Stimulated activated CD4-positive, alpha-beta T cell treated with anti-CD3 and anti-CD28 coated beads, Interleukin-4, amount 100 ng/mL, for 24 hours (primary cell): Measurements from ENCODE around the gene HCFC1R1.

ENCODE experiments used
- DNase-seq: peaks from one replicate; pipeline ENCODE4 v3.0.0-alpha.2; 2020

Gene HCFC1R1

DNA sequence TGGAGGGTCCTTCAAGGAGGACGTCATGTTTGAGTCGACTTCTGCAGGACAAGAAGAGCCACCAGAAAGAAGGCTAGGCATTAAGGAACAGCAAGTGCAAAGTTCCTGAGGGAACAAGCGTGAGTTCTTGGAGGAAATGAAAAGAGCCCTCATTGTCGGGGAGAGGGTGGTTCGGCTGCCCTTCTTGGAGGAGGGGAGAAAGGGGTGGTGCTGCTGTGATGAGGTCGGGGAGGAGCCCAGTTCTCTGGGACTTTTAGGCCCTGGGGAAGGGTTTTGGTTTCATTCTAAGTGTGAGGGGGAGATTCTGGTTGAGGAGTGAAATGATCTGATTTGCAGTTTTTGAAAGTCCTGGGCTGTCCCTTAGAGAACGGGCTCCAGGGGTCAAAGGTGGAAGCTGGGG, 8.9 kb upstream of the HCFC1R1 start:
- no peak for DNase-seq

DNA sequence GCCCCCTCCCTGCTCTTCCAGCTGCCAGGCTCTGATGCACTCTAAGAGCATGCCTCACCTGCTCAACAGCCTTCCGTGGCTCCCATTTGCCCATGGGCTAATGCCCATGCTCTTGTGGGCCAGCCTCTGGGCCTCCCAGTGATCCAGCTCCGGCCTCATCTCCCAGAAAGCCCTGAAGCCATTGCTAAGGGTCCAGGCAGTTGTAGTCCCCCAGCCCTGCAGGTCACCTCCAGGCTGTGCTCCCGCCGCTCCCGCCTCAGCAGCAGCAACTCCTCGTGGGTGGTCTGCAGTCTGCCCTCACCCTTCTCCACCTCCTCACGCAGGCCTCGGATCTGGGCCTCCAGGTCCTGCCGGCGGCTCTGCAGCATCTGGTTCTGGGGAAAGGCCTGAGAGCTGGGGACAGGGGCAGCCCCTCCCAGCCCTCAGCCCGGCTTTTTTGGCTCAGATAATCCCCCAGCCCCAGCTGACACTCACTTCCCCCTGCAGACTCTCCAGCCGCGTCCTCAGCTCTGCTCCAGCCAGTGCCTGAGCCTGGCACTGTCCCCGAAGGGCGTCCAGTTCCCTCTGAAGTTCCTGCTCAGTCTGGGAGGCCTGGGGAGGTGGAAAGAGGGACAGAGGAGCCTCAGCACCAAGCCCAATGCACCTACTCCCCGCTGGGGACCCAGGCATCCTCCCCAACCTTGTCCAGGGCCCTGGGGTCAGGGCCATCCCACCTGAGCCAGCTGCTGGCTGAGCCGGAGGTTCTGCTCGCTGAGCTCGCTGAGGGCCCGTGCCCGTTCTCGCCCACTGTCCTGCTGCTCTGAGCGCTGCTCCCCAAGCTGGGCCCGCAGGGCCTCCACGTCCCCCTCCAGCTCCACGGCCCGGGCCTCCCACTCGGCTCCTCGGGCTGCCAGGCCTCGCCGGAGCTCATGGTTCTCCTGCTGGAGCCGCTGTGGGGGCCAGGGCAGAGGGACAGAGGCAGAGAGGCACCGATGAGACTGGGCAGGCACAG, 6.8 kb upstream of the HCFC1R1 start:
- DNase-seq: no peak

- DNase-seq: peak; percentile 38
Observed at GRCh38 chr16:3029491-3030221, 5.9 kb upstream of the HCFC1R1 start.

DNA sequence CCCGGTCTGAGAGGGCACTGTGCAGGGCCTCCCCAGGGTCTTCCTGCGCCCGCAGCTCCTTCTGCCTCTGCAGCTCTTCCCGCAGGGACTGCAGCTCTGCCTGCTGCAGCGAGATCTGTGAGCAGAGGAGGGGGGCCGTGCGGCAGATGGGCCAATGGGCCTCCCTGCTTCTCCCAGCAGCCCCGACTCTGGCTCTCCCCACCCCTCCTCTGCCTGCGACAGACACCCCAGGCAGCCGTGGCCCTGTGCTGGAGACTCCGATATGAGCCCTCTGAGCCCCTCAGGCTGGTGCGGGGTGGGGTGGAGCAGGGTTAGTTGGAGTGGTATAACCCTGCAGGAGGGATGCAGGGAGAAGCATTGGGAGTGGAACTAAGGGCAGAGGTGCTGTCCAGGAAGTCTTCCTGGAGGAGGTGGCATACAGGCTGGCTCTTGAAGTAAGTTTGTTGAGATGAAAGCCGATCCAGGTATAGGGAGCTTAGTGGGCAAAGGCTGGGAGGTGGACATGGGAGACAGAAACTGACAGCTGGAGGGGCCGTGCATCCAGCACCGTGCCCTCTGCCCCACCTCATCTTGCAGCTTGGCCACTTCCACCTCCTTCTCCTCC, 5.1 kb upstream of the HCFC1R1 start:
- no peak for DNase-seq

GRCh38 chr16:3027983-3028715, 4.4 kb upstream of the HCFC1R1 start:
- DNase-seq: peak; percentile 86

DNA sequence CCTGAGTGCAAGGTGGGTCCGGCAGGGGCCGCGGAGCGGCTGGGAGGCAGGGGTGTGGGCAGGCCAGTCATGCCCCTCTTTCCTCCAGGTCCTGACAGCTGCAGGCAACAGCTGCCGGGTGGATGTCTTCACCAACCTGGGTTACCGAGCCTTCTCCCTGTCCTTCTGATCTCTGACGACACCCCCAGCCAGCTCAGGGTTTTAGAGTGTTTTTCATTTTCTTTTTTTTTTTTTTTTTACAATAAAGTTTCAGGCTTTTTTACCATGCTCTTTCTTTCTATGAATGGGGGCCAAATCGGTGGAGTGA, 3.7 kb upstream of the HCFC1R1 start:
- DNase-seq: no peak

GRCh38 chr16:3026609-3027488, 3.1 kb upstream of the HCFC1R1 start:
- no peak for DNase-seq

- no peak for DNase-seq
Observed at GRCh38 chr16:3026003-3026378, 2.2 kb upstream of the HCFC1R1 start.

- no peak for DNase-seq
Observed at GRCh38 chr16:3025032-3026002, 1.6 kb upstream of the HCFC1R1 start.

DNA sequence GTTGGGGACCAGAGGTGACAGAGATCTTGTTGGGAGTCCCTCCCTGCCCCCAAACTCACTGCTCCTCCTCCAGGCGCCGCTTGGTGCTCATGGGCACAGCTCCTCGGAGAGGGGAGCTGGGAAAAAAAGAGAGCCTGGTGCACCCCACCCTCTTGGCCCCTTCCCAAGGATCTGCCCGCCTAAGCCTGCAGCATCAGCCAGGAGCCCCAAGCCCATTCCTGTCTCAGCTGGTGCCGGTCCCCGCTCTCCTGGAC, 400 bp downstream of the HCFC1R1 start:
- no peak for DNase-seq

GRCh38 chr16:3022684-3023414, 893 bp downstream of the HCFC1R1 start:
- peak; percentile 32 for DNase-seq

- peak; percentile 93 for DNase-seq
Observed at GRCh38 chr16:3022208-3022683, 1.5 kb downstream of the HCFC1R1 start.

- DNase-seq: peak; percentile 85
Observed at GRCh38 chr16:3021449-3022207, 2.1 kb downstream of the HCFC1R1 start.

DNA sequence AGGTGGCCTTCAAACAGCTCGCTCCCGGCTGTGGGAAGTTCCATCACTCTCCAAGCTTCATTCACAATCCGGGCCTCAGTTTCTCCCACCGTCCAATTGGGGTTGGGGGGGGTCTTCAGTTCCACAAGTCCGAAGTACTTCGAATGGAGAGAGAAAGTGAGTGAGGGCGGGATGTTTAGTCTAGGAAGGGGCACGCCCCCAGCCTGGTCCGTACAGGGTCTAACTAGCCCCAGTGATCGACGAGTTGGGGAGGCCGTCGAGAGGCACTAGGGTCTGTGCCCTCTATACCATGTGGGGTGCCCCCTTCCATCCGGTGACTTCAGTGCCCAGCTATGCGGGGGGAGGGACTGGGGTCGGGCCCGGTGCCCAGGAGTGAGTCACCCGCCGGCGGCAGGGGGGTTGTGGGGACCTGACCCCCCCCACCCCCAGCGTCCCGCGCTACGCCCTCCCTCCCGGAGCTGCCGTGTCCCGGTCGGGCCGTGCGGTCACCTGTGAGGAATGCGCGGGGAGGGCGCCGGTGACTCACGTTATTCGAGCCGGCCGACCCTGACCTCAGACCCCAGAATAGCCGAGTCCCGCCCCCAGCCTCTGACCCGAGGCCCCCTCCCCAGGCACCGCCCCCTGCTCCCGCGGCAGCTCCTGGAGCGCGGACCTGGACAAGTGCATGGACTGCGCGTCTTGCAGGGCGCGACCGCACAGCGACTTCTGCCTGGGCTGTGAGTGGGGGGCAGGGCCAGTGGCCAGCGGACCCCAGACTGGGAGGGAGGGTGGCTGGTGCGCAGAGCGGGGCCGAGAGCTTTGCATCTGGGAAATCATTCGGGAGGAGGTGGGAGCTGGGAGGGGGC, 2.9 kb downstream of the HCFC1R1 start:
- DNase-seq: peak; percentile 52

GRCh38 chr16:3020247-3020603, 3.5 kb downstream of the HCFC1R1 start, which contains the start of gene TNFRSF12A:
Gene TNFRSF12A, plus strand, starts transcription at chr16:3020368. Its CDS starts 30 bp downstream, at chr16:3020398.
- DNase-seq: peak; percentile 59

- no peak for DNase-seq
Observed at GRCh38 chr16:3019594-3020246, 4.0 kb downstream of the HCFC1R1 start.

GRCh38 chr16:3017794-3018506, 5.8 kb downstream of the HCFC1R1 start, which contains the start of gene CLDN6:
Gene CLDN6, minus strand, starts transcription at chr16:3018183. Its CDS starts 2,162 bp downstream, at chr16:3016021.
- no peak for DNase-seq
